ENCODE results near the gene VASN.

GRCh38 chr16:4411684-4412083 lies 40.0 kb downstream of the VASN start:
- TF ChIP-seq, protein P1, sequence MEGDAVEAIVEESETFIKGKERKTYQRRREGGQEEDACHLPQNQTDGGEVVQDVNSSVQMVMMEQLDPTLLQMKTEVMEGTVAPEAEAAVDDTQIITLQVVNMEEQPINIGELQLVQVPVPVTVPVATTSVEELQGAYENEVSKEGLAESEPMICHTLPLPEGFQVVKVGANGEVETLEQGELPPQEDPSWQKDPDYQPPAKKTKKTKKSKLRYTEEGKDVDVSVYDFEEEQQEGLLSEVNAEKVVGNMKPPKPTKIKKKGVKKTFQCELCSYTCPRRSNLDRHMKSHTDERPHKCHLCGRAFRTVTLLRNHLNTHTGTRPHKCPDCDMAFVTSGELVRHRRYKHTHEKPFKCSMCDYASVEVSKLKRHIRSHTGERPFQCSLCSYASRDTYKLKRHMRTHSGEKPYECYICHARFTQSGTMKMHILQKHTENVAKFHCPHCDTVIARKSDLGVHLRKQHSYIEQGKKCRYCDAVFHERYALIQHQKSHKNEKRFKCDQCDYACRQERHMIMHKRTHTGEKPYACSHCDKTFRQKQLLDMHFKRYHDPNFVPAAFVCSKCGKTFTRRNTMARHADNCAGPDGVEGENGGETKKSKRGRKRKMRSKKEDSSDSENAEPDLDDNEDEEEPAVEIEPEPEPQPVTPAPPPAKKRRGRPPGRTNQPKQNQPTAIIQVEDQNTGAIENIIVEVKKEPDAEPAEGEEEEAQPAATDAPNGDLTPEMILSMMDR (IDR thresholded peaks at IDR 0.05): no peak
- TF ChIP-seq POLR2A (IDR thresholded peaks at IDR 0.05; ENCODE audit: low read depth): no peak
